HEK293T (cell line): ENCODE data around the gene CD109.
A peak's percentile ranks its signal among the peaks of the same experiment; 100 is the strongest.

ENCODE experiments used
- CTCF ChIA-PET: fragments of 350-600 bp; formaldehyde crosslinking; extraction: SDS; loops from one replicate; lab custom pipeline; 2021; ENCODE audit warnings: antibody characterized with exemption, inconsistent platforms; lab: Yijun Ruan, JAX
- POLR2A ChIA-PET: fragments of 350-600 bp; formaldehyde crosslinking; extraction: SDS; loops from one replicate; lab custom pipeline; 2020; ENCODE audit warnings: antibody characterized with exemption, inconsistent platforms; lab: Yijun Ruan, JAX
- DNase-seq: peaks from one replicate; pipeline ENCODE4 v3.0.0; 2012; ENCODE audit warnings: mixed read lengths; ENCODE audit errors: extremely low spot score
- ARNT ChIP-seq: fragments of 450-650 bp; IDR thresholded peaks from 2 replicates; pipeline ENCODE4 v1.6.1; 2017; ENCODE audit warnings: mild to moderate bottlenecking
- BHLHE40 ChIP-seq: fragments of 450-650 bp; IDR thresholded peaks from 2 replicates; pipeline ENCODE4 v1.6.1; 2016; ENCODE audit warnings: mild to moderate bottlenecking, moderate library complexity, borderline replicate concordance
- CTBP1 ChIP-seq: fragments of 450-650 bp; IDR thresholded peaks from 2 replicates; pipeline ENCODE4 v1.6.1; 2016; ENCODE audit warnings: borderline replicate concordance
- ELF4 ChIP-seq: fragments of 450-650 bp; IDR thresholded peaks from 2 replicates; pipeline ENCODE4 v1.6.1; 2017; ENCODE audit warnings: antibody characterized with exemption
- FOXA1 ChIP-seq: fragments of 450-650 bp; IDR thresholded peaks from 2 replicates; pipeline ENCODE4 v1.6.1; 2016; ENCODE audit warnings: mild to moderate bottlenecking
- FOXK2 ChIP-seq: fragments of 450-650 bp; IDR thresholded peaks from 2 replicates; pipeline ENCODE4 v1.6.1; 2016; ENCODE audit warnings: mild to moderate bottlenecking
- FOXM1 ChIP-seq: fragments of 450-650 bp; IDR thresholded peaks from 2 replicates; pipeline ENCODE4 v1.6.1; 2017; ENCODE audit warnings: mild to moderate bottlenecking, borderline replicate concordance
- HDGF ChIP-seq: fragments of 450-650 bp; IDR thresholded peaks from 2 replicates; pipeline ENCODE4 v1.6.1; 2017; ENCODE audit warnings: antibody characterized with exemption, borderline replicate concordance
- L3MBTL2 ChIP-seq: fragments of 450-650 bp; conservative IDR thresholded peaks from 2 replicates; pipeline ENCODE4 v1.6.1; 2016; ENCODE audit warnings: mild to moderate bottlenecking
- LEF1 ChIP-seq: fragments of 450-650 bp; IDR thresholded peaks from 2 replicates; pipeline ENCODE4 v1.6.1; 2017; ENCODE audit warnings: mild to moderate bottlenecking, borderline replicate concordance
- NFRKB ChIP-seq: fragments of 450-650 bp; IDR thresholded peaks from 2 replicates; pipeline ENCODE4 v1.6.1; 2016; ENCODE audit warnings: mild to moderate bottlenecking, moderate library complexity
- PKNOX1 ChIP-seq: fragments of 450-650 bp; IDR thresholded peaks from 2 replicates; pipeline ENCODE4 v1.6.1; 2016
- SP1 ChIP-seq: fragments of 450-650 bp; IDR thresholded peaks from 2 replicates; pipeline ENCODE4 v1.6.1; 2017
- SUZ12 ChIP-seq: fragments of 450-650 bp; IDR thresholded peaks from 2 replicates; pipeline ENCODE4 v1.6.1; 2016; ENCODE audit warnings: mild to moderate bottlenecking
- TARDBP ChIP-seq: fragments of 450-650 bp; IDR thresholded peaks from 2 replicates; pipeline ENCODE4 v1.6.1; 2016
- ZNF384 ChIP-seq: fragments of 450-650 bp; IDR thresholded peaks from 2 replicates; pipeline ENCODE4 v1.6.1; 2016

CD109 gene

DNA sequence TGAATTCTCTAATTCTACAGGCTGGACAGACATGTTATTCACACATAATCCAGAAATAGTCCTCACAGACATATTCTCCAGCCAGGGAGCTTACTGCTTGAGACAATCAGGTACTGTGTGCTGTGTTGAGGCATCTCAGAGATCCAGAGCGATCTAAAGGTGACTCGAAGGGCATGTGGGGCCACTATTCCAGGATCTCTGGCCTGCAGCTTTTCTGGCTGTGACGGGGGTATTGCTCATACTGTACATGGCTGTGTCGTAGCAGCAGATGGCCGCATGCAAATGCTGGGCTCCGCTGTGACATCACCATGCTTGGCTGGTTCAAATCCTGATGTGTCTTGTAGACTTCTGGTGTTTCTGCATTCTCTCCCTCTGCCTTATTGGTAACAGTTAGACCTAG lies 37.8 kb downstream of the CD109 start:
- ChIA-PET CTCF (interaction anchor here (0.6 to 2.2 kb wide), 10 partner anchors 10 to 1478 kb away, joined by 3 to 27 read pairs (median 3); no protein-coding TSS in a partner anchor), POLR2A (no interaction called here)
- no peak for DNase-seq
- TF ChIP-seq FOXM1 (no peak), TARDBP (no peak), LEF1 (no peak), ARNT (no peak)

DNA sequence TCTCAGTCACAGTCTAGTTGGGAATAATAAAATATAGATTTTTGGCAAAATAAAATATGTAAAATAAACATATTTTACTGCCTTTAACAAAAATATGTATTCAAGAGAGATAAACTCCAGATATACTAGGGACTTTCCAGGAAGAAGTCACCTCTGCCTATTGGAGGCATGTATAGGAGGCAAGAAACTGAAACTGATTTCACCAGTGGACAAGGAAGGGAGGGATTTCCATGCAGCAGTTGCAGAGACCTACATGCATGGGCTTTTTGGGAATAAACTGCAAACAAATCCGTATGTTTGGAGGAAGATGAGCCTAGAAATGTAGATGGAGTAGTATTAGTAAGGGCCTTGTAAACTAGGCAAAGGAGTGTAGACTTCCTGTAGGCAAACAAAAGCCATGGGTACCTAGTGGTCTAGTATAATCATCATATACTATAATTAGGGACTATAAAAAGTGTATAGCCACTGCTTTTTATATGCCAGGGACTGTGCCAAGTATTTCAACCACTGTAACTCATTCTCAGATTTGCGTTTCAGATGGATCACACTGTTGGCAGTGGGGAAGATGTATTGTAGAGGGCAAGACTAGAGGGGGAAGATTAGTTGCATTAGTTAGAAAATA lies 38.9 kb downstream of the CD109 start:
- DNase-seq: no peak
- ChIA-PET CTCF (no interaction called here), POLR2A (no interaction called here)
- TF ChIP-seq FOXA1 (no peak), TARDBP (no peak), SUZ12 (no peak), FOXM1 (no peak)

GRCh38 chr6:73738367-73739028 lies 42.5 kb downstream of the CD109 start:
- POLR2A ChIA-PET: no interaction called here

GRCh38 chr6:73739096-73739495 lies 43.1 kb downstream of the CD109 start:
- ChIA-PET POLR2A (no interaction called here), CTCF (interaction anchor here (0.6 to 2.0 kb wide), 7 partner anchors 9 to 1470 kb away, joined by 3 to 6 read pairs (median 3); no protein-coding TSS in a partner anchor)
- TF ChIP-seq ZNF384 (no peak), TARDBP (no peak), FOXA1 (no peak), FOXM1 (no peak), L3MBTL2 (no peak), HDGF (no peak), FOXK2 (no peak), ELF4 (no peak), BHLHE40 (no peak), NFRKB (no peak), ARNT (no peak), SUZ12 (no peak), CTBP1 (no peak), SP1 (no peak), LEF1 (no peak)
- peak; percentile 51 for DNase-seq

More at GRCh38 chr6:73738367-73739028, 42.5 kb downstream of the CD109 start:
- CTCF ChIA-PET: interaction anchor here (0.6 to 2.0 kb wide), 7 partner anchors 8 to 1470 kb away, joined by 3 to 6 read pairs (median 3); no protein-coding TSS in a partner anchor
- TF ChIP-seq CTBP1: no peak
- no peak for TF ChIP-seq SP1
- TF ChIP-seq NFRKB: no peak
- TF ChIP-seq FOXA1: no peak
- TF ChIP-seq ARNT: no peak
- no peak for TF ChIP-seq BHLHE40
- TF ChIP-seq FOXM1: no peak
- TF ChIP-seq HDGF: no peak
- TF ChIP-seq ELF4: no peak
- no peak for TF ChIP-seq PKNOX1
- TF ChIP-seq LEF1: no peak
- TF ChIP-seq FOXK2: no peak
- TF ChIP-seq TARDBP: no peak
- TF ChIP-seq ZNF384: no peak
- TF ChIP-seq L3MBTL2: no peak
- TF ChIP-seq SUZ12: no peak
- DNase-seq: no peak

DNA sequence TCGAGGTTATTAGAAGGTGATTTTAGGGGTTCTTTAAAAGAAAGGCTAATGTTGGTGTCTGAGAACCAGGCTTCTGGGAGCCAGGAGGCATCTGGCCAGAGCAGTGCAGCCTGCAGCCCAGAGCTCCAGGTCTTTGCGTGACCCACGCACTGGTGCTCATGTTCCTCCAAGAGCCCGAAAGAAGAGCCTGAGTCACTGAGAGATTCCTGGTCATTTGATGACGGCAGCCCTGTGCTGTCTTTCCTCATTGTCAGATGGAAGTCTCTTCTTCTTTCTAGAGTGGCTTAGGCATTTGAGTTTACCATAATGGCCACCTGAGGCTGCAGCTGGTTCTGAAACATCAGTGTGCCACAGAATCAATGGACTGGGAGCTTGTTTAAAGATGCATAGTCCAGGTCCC lies 46.4 kb downstream of the CD109 start:
- no peak for DNase-seq
- ChIA-PET POLR2A (no interaction called here), CTCF (no interaction called here)
- TF ChIP-seq TARDBP (no peak), ELF4 (no peak), BHLHE40 (no peak), SUZ12 (no peak), HDGF (no peak), NFRKB (no peak), PKNOX1 (no peak), SP1 (no peak), CTBP1 (no peak), L3MBTL2 (no peak), LEF1 (no peak), ZNF384 (no peak), FOXA1 (no peak), FOXK2 (no peak), ARNT (no peak), FOXM1 (no peak)

DNA sequence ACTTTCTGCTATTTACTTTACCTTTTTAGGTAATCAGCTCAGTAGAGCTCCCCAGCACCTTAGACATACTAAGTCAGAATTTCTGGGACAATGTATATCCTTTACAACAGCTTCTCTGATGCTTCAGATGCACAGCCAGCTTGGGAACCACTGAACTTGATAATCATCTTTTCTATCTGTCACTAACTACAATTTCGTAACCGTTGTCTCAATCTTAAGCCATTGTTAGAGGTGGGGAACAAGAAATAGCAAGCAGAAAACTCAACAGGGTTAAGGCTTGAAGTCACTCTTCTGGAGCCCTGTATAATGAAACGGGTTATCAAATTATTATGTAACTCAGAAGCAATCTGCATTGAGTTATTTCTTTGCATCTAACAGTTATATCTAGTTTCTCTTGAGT lies 47.1 kb downstream of the CD109 start:
- no peak for DNase-seq
- CTCF ChIA-PET: interaction anchor here (0.6 kb wide), 1 partner anchor 227 kb away, joined by 11 read pairs; no protein-coding TSS in a partner anchor
- POLR2A ChIA-PET: no interaction called here
- no peak for TF ChIP-seq SUZ12
- TF ChIP-seq LEF1: no peak
- no peak for TF ChIP-seq SP1
- TF ChIP-seq ZNF384: no peak
- TF ChIP-seq FOXA1: no peak
- TF ChIP-seq HDGF: no peak
- no peak for TF ChIP-seq ARNT
- no peak for TF ChIP-seq FOXK2
- TF ChIP-seq ELF4: no peak
- TF ChIP-seq CTBP1: no peak
- no peak for TF ChIP-seq FOXM1
- TF ChIP-seq NFRKB: no peak
- no peak for TF ChIP-seq PKNOX1
- TF ChIP-seq TARDBP: no peak
